DMS114 treated with DMSO at 0.1 percent for 48 hours (cell line): Measurements from ENCODE around the gene HAVCR2.

Source experiments
- DNase-seq: peaks from one replicate; lab custom pipeline; 2025; ENCODE audit not compliant: unreplicated experiment; lab: John Stamatoyannopoulos, UW

The HAVCR2 gene

DNA sequence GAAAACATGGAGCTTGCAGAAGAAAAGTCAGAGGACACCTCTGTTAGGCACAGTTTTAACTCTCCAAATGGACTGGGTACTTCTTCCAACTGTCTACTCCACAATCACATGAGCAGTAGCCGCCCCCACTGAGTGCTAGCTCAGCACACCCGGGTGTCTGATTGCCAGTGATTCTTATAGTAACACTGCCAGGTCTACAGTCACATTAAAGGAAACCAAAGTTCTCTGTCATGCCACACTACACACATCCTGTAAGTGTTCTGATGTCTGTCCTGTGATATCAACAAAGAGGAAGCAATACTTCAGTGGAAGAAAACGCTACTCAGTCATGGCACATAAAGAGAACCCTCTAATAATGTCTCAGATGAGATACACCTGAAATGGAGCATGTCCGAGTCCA, at the start of gene HAVCR2:
TSS of gene HAVCR2 (minus strand) at position 69 of the 400 bp plus-strand sequence. CDS start at position 8, 61 bp downstream.
- no peak for DNase-seq

- no peak for DNase-seq
Observed at GRCh38 chr5:157157293-157157891, 48.5 kb upstream of the HAVCR2 start.

DNA sequence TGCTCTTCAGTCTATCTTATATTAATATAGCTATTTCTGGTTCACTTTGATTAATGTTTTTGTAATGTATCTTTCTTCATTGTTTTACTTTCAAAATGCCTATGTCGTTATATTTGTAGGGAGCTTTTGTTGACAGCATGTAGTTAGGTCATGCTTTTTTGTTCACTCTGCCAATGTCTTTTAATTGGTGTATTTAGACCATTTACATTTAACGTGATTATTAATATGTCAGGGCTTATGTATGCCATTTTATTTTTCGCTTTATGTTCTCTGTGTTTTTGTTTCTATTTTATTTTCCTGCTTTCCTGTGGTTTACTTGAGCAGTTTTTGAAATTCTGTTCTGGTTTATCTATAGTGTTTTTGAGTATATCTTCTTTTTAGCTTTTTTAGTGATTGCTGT, 46.5 kb upstream of the HAVCR2 start:
- DNase-seq, result no peak

- no peak for DNase-seq
Observed at GRCh38 chr5:157150995-157151394, 42.2 kb upstream of the HAVCR2 start.

DNA sequence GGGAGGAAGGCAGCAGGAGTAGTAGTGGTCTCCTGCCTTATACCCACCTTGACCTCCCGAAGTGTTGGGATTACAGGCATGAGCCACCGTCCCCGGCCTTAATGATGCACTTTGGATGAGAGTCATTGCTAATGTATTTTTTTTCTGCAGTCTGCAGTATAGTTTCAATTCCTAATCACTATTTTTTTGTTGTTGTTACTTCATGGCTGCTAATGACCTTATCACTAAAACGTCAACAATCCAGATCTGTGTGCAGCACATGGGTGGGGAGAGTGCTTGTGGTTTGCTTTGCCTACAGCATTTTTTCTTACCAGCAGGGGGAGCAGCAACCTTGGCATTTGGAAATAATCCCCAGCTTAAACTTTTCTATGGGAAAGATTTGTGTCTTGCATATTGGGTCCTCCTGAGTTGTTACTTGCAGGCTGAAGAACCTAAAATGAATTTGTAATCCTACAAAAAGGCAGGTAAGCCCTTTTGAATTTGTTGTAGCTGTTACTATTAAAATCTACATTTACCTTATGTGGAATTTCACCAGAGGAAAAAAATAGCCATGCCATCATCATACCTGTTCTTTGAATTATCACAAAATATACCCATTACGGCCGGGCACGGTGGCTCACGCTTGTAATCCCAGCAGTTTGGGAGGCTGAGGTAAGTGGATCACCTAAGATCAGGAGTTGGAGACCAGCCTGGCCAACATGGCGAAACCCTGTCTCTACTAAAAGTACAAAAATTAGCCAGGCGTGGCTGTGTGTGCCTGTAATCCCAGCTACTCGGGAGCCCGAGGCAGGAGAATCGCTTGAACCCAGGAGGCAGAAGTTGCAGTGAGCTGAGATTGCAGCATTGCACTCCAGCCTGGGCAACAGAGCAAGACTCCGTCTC, 40.1 kb upstream of the HAVCR2 start:
- DNase-seq, result peak; percentile 69

- peak; percentile 96 for DNase-seq
Observed at GRCh38 chr5:157143127-157143971, 34.5 kb upstream of the HAVCR2 start.

- peak; percentile 99 for DNase-seq
Observed at GRCh38 chr5:157142317-157143126, 33.7 kb upstream of the HAVCR2 start, which contains the start of gene MED7. TSS of gene MED7 (minus strand) at chr5:157142865. CDS start at chr5:157139431, 3,434 bp downstream.

DNA sequence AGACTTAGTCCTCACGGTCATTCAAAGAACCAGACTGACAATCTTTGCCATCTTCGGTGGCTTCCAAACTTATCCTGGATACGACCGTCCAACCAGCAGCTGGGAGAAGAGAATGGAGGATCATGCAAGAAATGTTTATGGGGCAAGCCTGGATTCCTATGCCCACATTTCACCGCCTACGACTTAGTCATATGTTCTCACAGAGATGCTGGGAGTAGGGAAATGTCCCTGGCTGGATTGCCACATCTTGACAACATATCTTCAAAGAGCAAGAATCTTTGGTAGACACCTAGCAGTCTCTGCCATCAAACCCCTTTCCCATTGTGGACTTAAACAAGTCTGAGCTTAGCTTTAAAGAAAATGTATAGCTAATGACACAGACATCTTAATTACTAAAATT, 28.8 kb upstream of the HAVCR2 start:
- DNase-seq, result no peak

GRCh38 chr5:157132281-157132612, 23.4 kb upstream of the HAVCR2 start:
- DNase-seq, result no peak

DNA sequence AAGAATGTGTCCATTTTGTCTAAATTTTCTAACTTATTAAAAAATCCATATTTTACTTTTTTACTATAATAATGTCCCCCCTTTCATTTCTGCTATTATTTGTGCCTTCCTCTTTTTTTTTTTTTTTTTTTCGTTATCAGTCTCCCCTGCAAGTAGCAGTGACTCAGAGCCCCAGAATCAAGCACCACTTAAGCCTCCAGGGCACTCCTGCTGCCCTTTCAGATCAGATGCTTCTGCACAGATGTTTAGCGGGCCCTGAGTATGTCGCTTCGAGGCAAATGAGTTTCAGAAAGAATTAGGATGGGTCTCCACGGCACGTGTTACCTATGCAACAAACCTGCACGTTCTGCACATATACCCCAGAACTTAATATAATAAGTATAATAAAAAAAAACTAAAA, 22.1 kb upstream of the HAVCR2 start:
- no peak for DNase-seq

DNA sequence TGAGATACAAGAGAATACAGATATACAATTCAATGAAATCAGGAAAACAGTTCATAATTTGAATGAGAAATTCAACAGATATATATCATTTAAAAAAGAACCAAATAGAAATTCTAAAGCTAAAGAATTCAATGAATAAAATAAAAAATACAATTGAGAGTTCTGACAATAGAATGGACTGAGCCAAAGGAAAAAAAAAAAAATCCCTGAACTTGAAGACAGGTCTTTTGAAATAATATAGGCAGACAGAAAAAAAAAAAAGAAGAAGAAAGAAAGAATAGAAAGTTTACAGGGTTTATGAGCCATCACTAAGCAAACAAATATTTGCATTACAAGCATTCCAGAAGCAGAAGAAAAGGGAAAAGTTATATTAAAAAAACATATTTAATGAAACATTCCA, 12.9 kb upstream of the HAVCR2 start:
- DNase-seq, result no peak

- DNase-seq, result no peak
Observed at GRCh38 chr5:157120102-157120501, 11.3 kb upstream of the HAVCR2 start.

DNA sequence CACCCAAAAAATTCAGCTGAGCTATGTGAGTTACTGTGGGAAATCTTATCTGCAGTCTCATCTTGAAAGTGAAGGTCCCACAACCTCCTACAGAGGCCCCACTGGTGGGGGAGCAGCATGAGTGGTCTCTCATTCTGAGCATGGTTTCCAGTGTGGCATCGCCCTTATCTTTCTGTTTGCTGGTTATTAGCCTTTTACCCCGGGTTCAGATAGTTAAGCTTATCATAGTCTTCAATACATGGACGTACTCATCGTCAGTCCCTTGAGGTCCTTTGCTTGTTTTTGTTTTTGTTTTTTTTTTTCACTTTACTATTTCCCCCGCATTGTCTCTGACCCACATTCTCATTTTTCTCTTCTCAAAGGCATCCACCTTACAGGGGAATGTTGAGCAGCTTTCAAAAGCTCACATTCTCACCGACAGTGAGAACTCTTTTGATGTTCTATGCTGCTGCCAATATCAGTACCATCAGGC, 7.7 kb upstream of the HAVCR2 start:
- no peak for DNase-seq

DNA sequence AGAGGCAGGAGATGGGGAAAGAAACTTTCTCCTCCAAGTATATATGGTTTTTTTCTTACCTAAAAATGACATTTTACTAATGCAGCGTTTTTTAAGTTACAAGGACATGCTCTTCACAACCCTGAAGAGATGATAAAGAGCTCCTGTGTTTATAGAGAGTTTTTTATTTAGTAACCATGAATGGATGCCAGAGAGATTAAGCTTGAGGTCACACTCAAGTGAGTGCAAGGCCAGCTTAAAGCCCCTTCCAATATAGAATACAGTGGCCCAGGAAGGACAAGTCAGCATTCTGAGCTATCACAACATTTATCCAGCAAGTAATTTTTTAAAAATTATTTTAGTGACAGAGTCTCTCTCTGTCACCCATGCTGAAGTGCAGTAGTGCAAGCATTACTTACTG, 6.7 kb upstream of the HAVCR2 start:
- no peak for DNase-seq

DNA sequence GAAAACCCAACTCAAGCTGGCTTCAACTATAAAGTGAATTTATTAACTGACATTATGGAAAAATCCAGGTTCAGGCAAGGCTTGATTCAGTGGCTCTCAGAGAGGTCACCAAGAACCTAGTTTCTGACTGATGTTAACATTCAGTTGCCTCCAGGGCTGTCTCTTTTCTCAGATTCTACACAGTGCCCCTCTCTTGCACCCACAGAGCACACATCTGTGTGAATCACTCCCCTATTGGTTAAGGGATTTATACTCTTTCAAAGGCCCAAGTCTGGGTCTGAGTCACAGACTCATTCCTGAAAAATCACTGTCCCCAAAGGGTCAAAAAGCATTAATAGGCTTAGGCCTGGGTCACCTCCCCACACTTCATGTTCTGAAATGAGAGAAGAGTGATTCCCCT, 6.2 kb upstream of the HAVCR2 start:
- no peak for DNase-seq

DNA sequence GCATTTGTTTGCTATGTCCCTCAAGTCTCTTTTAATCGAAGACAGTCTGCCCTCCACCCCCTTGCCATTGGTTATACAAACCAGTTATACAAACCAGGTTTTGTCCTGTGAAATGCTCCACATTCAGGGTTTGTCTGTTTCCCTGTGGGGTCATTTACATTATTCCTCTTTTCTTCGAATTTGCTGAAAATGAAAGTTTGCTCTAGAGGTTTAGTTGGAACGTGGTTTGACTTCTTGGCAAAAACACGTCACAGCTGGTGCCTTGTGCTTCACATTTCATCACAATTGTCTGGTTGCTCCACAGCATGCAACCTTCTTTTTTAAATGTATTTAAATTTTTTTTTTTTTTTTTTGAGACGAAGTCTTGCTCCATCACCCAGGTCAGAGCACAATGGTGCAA, 4.2 kb upstream of the HAVCR2 start:
- DNase-seq, result no peak

- DNase-seq, result no peak
Observed at GRCh38 chr5:157109744-157110143, 900 bp upstream of the HAVCR2 start.

GRCh38 chr5:157107508-157107907, 1.3 kb downstream of the HAVCR2 start:
- no peak for DNase-seq

DNA sequence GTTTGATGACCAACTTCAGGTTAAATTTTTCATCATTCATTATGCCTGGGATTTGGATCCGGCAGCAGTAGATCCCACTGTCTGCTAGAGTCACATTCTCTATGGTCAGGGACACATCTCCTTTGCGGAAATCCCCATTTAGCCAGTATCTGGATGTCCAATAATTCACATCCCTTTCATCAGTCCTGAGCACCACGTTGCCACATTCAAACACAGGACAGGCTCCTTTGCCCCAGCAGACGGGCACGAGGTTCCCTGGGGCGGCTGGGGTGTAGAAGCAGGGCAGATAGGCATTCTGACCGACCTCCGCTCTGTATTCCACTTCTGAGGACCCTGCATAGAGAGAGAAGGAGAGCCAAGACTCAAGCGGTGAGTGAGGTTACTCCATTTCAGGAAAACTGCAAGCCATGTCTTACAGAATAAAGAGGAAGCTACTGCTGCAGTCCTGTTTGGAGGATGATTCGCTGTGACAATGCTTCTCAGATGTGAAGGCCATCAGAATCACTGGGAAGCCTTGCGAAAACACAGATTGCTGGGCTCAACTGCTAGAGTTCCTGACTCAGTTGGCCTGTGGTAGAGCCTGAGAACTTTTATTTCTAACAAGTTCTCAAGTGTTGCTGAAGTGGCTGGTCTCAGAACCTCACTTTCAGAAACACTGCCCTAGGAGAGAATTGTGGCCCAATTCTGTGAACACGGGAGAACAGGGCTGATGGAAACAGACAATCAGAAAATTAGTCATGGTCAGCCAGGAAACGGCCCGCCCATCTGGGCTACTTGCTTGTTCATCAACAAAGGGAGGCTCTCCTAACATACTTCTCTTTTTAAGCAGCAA, 2.0 kb downstream of the HAVCR2 start:
- DNase-seq, result no peak

DNA sequence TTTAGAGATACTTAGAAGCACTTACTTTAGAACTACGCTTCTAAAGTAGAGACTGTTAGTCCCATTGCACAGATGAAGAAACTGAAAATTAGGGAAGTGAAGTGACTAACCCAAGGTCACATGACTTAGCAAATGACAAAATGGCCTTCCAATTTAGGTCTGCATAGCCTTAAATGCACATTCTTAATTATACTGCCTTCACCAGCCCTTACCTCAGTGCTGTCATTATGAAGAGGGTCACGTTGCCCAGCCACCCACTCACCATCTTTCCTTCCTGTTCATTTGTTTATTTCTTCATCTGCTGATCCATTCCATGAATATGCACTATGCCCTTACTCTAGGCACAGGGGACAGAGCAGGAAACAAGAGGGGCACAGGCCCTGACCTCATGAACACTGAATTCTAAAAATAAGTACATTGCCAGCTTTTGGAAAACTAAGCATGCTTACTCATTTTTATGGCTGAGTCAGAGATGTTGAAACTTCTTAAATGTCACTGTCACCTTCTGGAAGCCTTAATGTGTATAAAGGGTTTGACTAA, 8.6 kb downstream of the HAVCR2 start:
- no peak for DNase-seq
